Measurements from ENCODE around the gene TEAD4.

TEAD4 gene

GRCh38 chr12:3002646-3003045, 43.4 kb downstream of the TEAD4 start:
- no peak for DNase-seq

- DNase-seq, result no peak
Measured at GRCh38 chr12:3003357-3003992, 44.3 kb downstream of the TEAD4 start.

- DNase-seq, result no peak
Measured at GRCh38 chr12:3004655-3005565, 45.7 kb downstream of the TEAD4 start.

- no peak for DNase-seq
Measured at GRCh38 chr12:3005736-3006135, 46.5 kb downstream of the TEAD4 start.

GRCh38 chr12:3009780-3010179, 50.6 kb downstream of the TEAD4 start:
- DNase-seq, result no peak

- DNase-seq, result no peak
Measured at GRCh38 chr12:3010214-3010930, 51.2 kb downstream of the TEAD4 start.

GRCh38 chr12:3012786-3013185, 53.6 kb downstream of the TEAD4 start:
- no peak for DNase-seq

- no peak for DNase-seq
Measured at GRCh38 chr12:3014641-3015040, 55.4 kb downstream of the TEAD4 start.

GRCh38 chr12:3015356-3015755, 56.2 kb downstream of the TEAD4 start:
- DNase-seq, result no peak

GRCh38 chr12:3016191-3016590, 57.0 kb downstream of the TEAD4 start:
- DNase-seq, result no peak

GRCh38 chr12:3017281-3017680, 58.1 kb downstream of the TEAD4 start:
- DNase-seq, result no peak

GRCh38 chr12:3018284-3019004, 59.2 kb downstream of the TEAD4 start:
- DNase-seq, result no peak

- DNase-seq, result no peak
Measured at GRCh38 chr12:3019005-3019680, 59.9 kb downstream of the TEAD4 start.

- no peak for DNase-seq
Measured at GRCh38 chr12:3020399-3020798, 61.2 kb downstream of the TEAD4 start.

- DNase-seq, result no peak
Measured at GRCh38 chr12:3020850-3021435, 61.7 kb downstream of the TEAD4 start.

- DNase-seq, result no peak
Measured at GRCh38 chr12:3022411-3022810, 63.2 kb downstream of the TEAD4 start.

GRCh38 chr12:3022961-3023360, 63.8 kb downstream of the TEAD4 start:
- DNase-seq, result no peak

GRCh38 chr12:3028108-3028507, 68.9 kb downstream of the TEAD4 start:
- DNase-seq, result no peak

GRCh38 chr12:3030821-3031429, 71.7 kb downstream of the TEAD4 start:
- no peak for DNase-seq

- DNase-seq, result no peak
Measured at GRCh38 chr12:3032161-3032560, 73.0 kb downstream of the TEAD4 start.
